Neural cell (in vitro differentiated cells): ENCODE data around the gene DNAJC27. TPM values are rescaled to one million over a fixed set of nuclear protein-coding genes. Genes with fewer than 3 reads are reported as not detected.

ENCODE experiments used
- H2AFZ ChIP-seq: fragments of 200-600, 300-800 bp; sonication (generic), shearing (Covaris generic); 2 replicates; pipeline ENCODE4 v1.6.0; 2014; ENCODE audit warnings: low read depth, mild to moderate bottlenecking, antibody characterized with exemption, low read length, moderate library complexity
- H3F3A ChIP-seq: fragments of 200-600 bp; shearing (Covaris generic); 2 replicates; pipeline ENCODE4 v1.6.1; 2016; ENCODE audit warnings: mild to moderate bottlenecking, moderate library complexity, mixed read lengths, antibody characterized with exemption, low read length; ENCODE audit not compliant: insufficient read depth, poor library complexity, severe bottlenecking
- H3K27ac ChIP-seq: fragments of 200-600, 300-800 bp; sonication (generic), shearing (Covaris generic); 2 replicates; pipeline ENCODE4 v1.5.1; 2014; ENCODE audit warnings: mild to moderate bottlenecking, low read length, moderate library complexity
- H3K27me3 ChIP-seq: fragments of 300-800, 200-600 bp; sonication (generic), shearing (Covaris generic); 2 replicates; pipeline ENCODE4 v1.6.0; 2014; ENCODE audit warnings: mild to moderate bottlenecking, low read depth, low read length, moderate library complexity; ENCODE audit not compliant: insufficient read depth
- H3K36me3 ChIP-seq: fragments of 300-800, 200-600 bp; sonication (generic), shearing (Covaris generic); 2 replicates; pipeline ENCODE4 v1.5.1; 2014; ENCODE audit warnings: mild to moderate bottlenecking, antibody characterized with exemption, low read length, moderate library complexity; ENCODE audit not compliant: insufficient read depth
- H3K4me2 ChIP-seq: fragments of 300-800, 200-600 bp; sonication (generic), shearing (Covaris generic); 2 replicates; pipeline ENCODE4 v1.6.0; 2014; ENCODE audit warnings: mild to moderate bottlenecking, low read length
- H3K4me3 ChIP-seq: fragments of 300-800, 200-600 bp; sonication (generic), shearing (Covaris generic); 2 replicates; pipeline ENCODE4 v1.5.1; 2014; ENCODE audit warnings: mild to moderate bottlenecking, low read length, moderate library complexity
- H3K79me2 ChIP-seq: fragments of 200-600 bp; shearing (Covaris generic); replicated peaks from 2 replicates; pipeline ENCODE4 v1.6.0; 2014; ENCODE audit warnings: mild to moderate bottlenecking, low read length, moderate library complexity; ENCODE audit not compliant: insufficient read depth
- H3K9ac ChIP-seq: fragments of 300-800, 200-600 bp; sonication (generic), shearing (Covaris generic); 2 replicates; pipeline ENCODE4 v1.6.1; 2016; ENCODE audit warnings: mild to moderate bottlenecking, low read length, mixed read lengths
- H3K9me2 ChIP-seq: fragments of 200-600 bp; shearing (Covaris generic); 2 replicates; pipeline ENCODE4 v1.6.1; 2016; ENCODE audit warnings: mild to moderate bottlenecking, low read length, mixed read lengths; ENCODE audit not compliant: insufficient read depth
- H3K9me3 ChIP-seq: fragments of 200-600, 300-800 bp; sonication (generic), shearing (Covaris generic); 2 replicates; pipeline ENCODE4 v1.6.1; 2016; ENCODE audit warnings: mild to moderate bottlenecking, mixed run types, low read length, moderate library complexity, mixed read lengths
- H4K20me1 ChIP-seq: fragments of 200-600 bp; shearing (Covaris generic); 2 replicates; pipeline ENCODE4 v1.6.1; 2016; ENCODE audit warnings: mild to moderate bottlenecking, mixed run types; ENCODE audit not compliant: insufficient read depth
- EP300 ChIP-seq: fragments of 450-650 bp; conservative IDR thresholded peaks from 2 replicates; pipeline ENCODE4 v1.6.1; 2014; ENCODE audit warnings: antibody characterized with exemption, mild to moderate bottlenecking, moderate library complexity; ENCODE audit not compliant: poor library complexity, severe bottlenecking
- EZH2 ChIP-seq: fragments of 200-600, 300-800 bp; shearing (Covaris generic), sonication (generic); IDR thresholded peaks from 2 replicates; pipeline ENCODE4 v1.6.1; 2014; ENCODE audit warnings: antibody characterized with exemption, low read length, borderline replicate concordance, mild to moderate bottlenecking; ENCODE audit not compliant: insufficient read depth, poor library complexity, severe bottlenecking
- MXI1 ChIP-seq: fragments of 450-650 bp; conservative IDR thresholded peaks from 2 replicates; pipeline ENCODE4 v1.6.1; 2014; ENCODE audit warnings: antibody characterized with exemption, mild to moderate bottlenecking; ENCODE audit not compliant: poor library complexity, severe bottlenecking
- POLR2AphosphoS5 ChIP-seq: IDR thresholded peaks from 2 replicates; pipeline ENCODE4 v1.6.1; 2012
- RAD21 ChIP-seq: fragments of 450-650 bp; conservative IDR thresholded peaks from 2 replicates; pipeline ENCODE4 v1.6.1; 2014; ENCODE audit warnings: antibody characterized with exemption, mild to moderate bottlenecking, moderate library complexity
- SMC3 ChIP-seq: fragments of 450-650 bp; conservative IDR thresholded peaks from 2 replicates; pipeline ENCODE4 v1.6.1; 2014; ENCODE audit warnings: antibody characterized with exemption, mild to moderate bottlenecking, moderate library complexity; ENCODE audit not compliant: poor library complexity
- TAF1 ChIP-seq: IDR thresholded peaks from 2 replicates; pipeline ENCODE4 v1.6.1; 2012; ENCODE audit warnings: low read depth
- polyA plus RNA-seq: library from polyadenylated mRNA; depleted of rRNA; stranded (reverse); fragments of >200 nt; gene quantifications from 2 replicates; pipeline ENCODE4 v1.2.3, GENCODE V29; 2014
- TF ChIP-seq, protein P1 (sequence below): IDR thresholded peaks from 2 replicates; pipeline ENCODE4 v1.6.1; 2012; ENCODE audit warnings: borderline replicate concordance
- TF ChIP-seq, protein P2 (sequence below): fragments of 450-650 bp; IDR thresholded peaks from 2 replicates; pipeline ENCODE4 v1.5.1; 2014; ENCODE audit warnings: antibody characterized with exemption, mild to moderate bottlenecking, moderate library complexity; ENCODE audit not compliant: poor library complexity, severe bottlenecking

DNAJC27 gene
- polyA plus RNA-seq, 1 donor from 2014 or later = 22.4 TPM

GRCh38 chr2:24924732-24925131, 47.0 kb downstream of the DNAJC27 start:
- Histone ChIP-seq H3K9me3 (no peaks in the 10 kb centered on the region), H3K27me3 (no peaks in the 10 kb centered on the region), H4K20me1 (no peaks in the 10 kb centered on the region), H3K9me2 (no peaks in the 10 kb centered on the region), H3K79me2 (no peaks in the 10 kb centered on the region), H3K9ac (no peak overlapping the region), H3K36me3 (no peaks in the 10 kb centered on the region), H2AFZ (no peak overlapping the region), H3K4me3 (no peak overlapping the region), H3K27ac (no peak overlapping the region), H3F3A (no peaks in the 10 kb centered on the region), H3K4me2 (no peak overlapping the region)
- no peak for TF ChIP-seq TAF1
- TF ChIP-seq, protein P1, sequence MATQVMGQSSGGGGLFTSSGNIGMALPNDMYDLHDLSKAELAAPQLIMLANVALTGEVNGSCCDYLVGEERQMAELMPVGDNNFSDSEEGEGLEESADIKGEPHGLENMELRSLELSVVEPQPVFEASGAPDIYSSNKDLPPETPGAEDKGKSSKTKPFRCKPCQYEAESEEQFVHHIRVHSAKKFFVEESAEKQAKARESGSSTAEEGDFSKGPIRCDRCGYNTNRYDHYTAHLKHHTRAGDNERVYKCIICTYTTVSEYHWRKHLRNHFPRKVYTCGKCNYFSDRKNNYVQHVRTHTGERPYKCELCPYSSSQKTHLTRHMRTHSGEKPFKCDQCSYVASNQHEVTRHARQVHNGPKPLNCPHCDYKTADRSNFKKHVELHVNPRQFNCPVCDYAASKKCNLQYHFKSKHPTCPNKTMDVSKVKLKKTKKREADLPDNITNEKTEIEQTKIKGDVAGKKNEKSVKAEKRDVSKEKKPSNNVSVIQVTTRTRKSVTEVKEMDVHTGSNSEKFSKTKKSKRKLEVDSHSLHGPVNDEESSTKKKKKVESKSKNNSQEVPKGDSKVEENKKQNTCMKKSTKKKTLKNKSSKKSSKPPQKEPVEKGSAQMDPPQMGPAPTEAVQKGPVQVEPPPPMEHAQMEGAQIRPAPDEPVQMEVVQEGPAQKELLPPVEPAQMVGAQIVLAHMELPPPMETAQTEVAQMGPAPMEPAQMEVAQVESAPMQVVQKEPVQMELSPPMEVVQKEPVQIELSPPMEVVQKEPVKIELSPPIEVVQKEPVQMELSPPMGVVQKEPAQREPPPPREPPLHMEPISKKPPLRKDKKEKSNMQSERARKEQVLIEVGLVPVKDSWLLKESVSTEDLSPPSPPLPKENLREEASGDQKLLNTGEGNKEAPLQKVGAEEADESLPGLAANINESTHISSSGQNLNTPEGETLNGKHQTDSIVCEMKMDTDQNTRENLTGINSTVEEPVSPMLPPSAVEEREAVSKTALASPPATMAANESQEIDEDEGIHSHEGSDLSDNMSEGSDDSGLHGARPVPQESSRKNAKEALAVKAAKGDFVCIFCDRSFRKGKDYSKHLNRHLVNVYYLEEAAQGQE = no peak

DNA sequence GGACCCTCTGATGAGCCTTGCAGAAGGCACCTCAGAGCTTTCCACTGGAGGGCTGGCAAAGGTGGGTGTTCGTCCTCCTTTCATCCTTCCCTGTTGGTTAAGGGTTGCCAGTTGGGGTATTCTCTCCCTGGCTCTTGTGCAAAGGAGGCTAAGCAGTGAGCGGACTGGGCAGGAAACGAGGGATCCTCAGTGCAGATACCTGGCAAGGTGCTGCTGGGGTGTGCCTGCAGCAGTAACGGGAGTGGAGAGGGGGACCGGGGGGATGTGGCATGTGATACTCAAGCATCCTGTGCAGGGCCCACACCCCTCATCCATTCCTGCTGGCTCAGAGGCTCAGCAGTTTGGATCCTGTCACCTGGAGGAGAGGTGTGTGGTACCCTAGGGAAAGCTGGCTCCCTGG, 47.5 kb downstream of the DNAJC27 start:
- no peak for TF ChIP-seq RAD21
- no peak for TF ChIP-seq TAF1
- TF ChIP-seq, protein P1 = no peak
- no peak for TF ChIP-seq EP300
- TF ChIP-seq SMC3 = no peak
- TF ChIP-seq MXI1 = no peak
- no peak for TF ChIP-seq POLR2AphosphoS5
- no peak for TF ChIP-seq EZH2
- TF ChIP-seq, protein P2, sequence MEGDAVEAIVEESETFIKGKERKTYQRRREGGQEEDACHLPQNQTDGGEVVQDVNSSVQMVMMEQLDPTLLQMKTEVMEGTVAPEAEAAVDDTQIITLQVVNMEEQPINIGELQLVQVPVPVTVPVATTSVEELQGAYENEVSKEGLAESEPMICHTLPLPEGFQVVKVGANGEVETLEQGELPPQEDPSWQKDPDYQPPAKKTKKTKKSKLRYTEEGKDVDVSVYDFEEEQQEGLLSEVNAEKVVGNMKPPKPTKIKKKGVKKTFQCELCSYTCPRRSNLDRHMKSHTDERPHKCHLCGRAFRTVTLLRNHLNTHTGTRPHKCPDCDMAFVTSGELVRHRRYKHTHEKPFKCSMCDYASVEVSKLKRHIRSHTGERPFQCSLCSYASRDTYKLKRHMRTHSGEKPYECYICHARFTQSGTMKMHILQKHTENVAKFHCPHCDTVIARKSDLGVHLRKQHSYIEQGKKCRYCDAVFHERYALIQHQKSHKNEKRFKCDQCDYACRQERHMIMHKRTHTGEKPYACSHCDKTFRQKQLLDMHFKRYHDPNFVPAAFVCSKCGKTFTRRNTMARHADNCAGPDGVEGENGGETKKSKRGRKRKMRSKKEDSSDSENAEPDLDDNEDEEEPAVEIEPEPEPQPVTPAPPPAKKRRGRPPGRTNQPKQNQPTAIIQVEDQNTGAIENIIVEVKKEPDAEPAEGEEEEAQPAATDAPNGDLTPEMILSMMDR = no peak
- H3K9me3 ChIP-seq = no peaks in the 10 kb centered on the region
- no peaks in the 10 kb centered on the region for H3K27me3 ChIP-seq
- no peak overlapping the region for H3K4me3 ChIP-seq
- H3K79me2 ChIP-seq = no peaks in the 10 kb centered on the region
- no peaks in the 10 kb centered on the region for H3K9me2 ChIP-seq
- H3K4me2 ChIP-seq = no peak overlapping the region
- no peak overlapping the region for H3K27ac ChIP-seq
- no peaks in the 10 kb centered on the region for H4K20me1 ChIP-seq
- no peak overlapping the region for H3K9ac ChIP-seq
- no peaks in the 10 kb centered on the region for H3K36me3 ChIP-seq
- H3F3A ChIP-seq = no peaks in the 10 kb centered on the region
- H2AFZ ChIP-seq = no peak overlapping the region
